ENCODE results near the gene RSPH1.
A peak's percentile ranks its signal among the peaks of the same experiment; 100 is the strongest.

Gene RSPH1

GRCh38 chr21:42531771-42532170, 35.7 kb upstream of the RSPH1 start:
- DNase-seq (ENCODE audit: low read depth), result no peak

- no peak for DNase-seq (ENCODE audit: low read depth)
These were observed 34.1 kb upstream of the RSPH1 start for GRCh38 chr21:42530167-42530518.

- peak; percentile 25 for DNase-seq (ENCODE audit: low read depth)
These were observed 31.6 kb upstream of the RSPH1 start for GRCh38 chr21:42527489-42528158.

- no peak for DNase-seq (ENCODE audit: low read depth)
These were observed 31.1 kb upstream of the RSPH1 start for GRCh38 chr21:42527127-42527488.

- DNase-seq (ENCODE audit: low read depth), result no peak
These were observed 30.3 kb upstream of the RSPH1 start for GRCh38 chr21:42526379-42526727.

- no peak for DNase-seq (ENCODE audit: low read depth)
These were observed 29.8 kb upstream of the RSPH1 start for GRCh38 chr21:42525676-42526378.

GRCh38 chr21:42525029-42525581, 29.1 kb upstream of the RSPH1 start:
- DNase-seq (ENCODE audit: low read depth), result no peak

GRCh38 chr21:42524341-42525028, 28.5 kb upstream of the RSPH1 start:
- no peak for DNase-seq (ENCODE audit: low read depth)

- no peak for DNase-seq (ENCODE audit: low read depth)
These were observed 27.9 kb upstream of the RSPH1 start for GRCh38 chr21:42523941-42524340.

GRCh38 chr21:42523211-42523610, 27.2 kb upstream of the RSPH1 start:
- DNase-seq (ENCODE audit: low read depth), result no peak

GRCh38 chr21:42522771-42523170, 26.7 kb upstream of the RSPH1 start:
- DNase-seq (ENCODE audit: low read depth), result no peak

GRCh38 chr21:42522271-42522670, 26.2 kb upstream of the RSPH1 start:
- no peak for DNase-seq (ENCODE audit: low read depth)

GRCh38 chr21:42521805-42522204, 25.8 kb upstream of the RSPH1 start:
- DNase-seq (ENCODE audit: low read depth), result no peak

- no peak for DNase-seq (ENCODE audit: low read depth)
These were observed 25.4 kb upstream of the RSPH1 start for GRCh38 chr21:42521384-42521783.

GRCh38 chr21:42520628-42521253, 24.7 kb upstream of the RSPH1 start:
- no peak for DNase-seq (ENCODE audit: low read depth)

GRCh38 chr21:42518626-42519025, 22.6 kb upstream of the RSPH1 start:
- DNase-seq (ENCODE audit: low read depth), result no peak

- no peak for DNase-seq (ENCODE audit: low read depth)
These were observed 22.2 kb upstream of the RSPH1 start for GRCh38 chr21:42518215-42518614.

- DNase-seq (ENCODE audit: low read depth), result no peak
These were observed 19.9 kb upstream of the RSPH1 start for GRCh38 chr21:42515708-42516502.

GRCh38 chr21:42514883-42515228, 18.8 kb upstream of the RSPH1 start:
- no peak for DNase-seq (ENCODE audit: low read depth)

- peak; percentile 56 for DNase-seq (ENCODE audit: low read depth)
These were observed 18.2 kb upstream of the RSPH1 start for GRCh38 chr21:42513985-42514882.

All from stimulated activated CD4-positive, alpha-beta T cell treated with anti-CD3 and anti-CD28 coated beads, Interleukin-2, amount 100 ng/mL, for 4 hours (primary cell).